Activated gamma-delta T cell treated with anti-CD3 and anti-CD28 coated beads, Interleukin-2, amount 50 U/mL, for 16 hours (primary cell): ENCODE results near the gene CNOT6.
"Not testable (repeated sequence)": the region's sequence is repeated elsewhere in the genome, so short reads cannot be mapped to it uniquely, and the experiment has no call there.

Experiments used
- DNase-seq: peaks from one replicate; pipeline ENCODE4 v3.0.0-alpha.2; 2020; ENCODE audit warnings: low read depth

CNOT6 gene

GRCh38 chr5:180519098-180519497 is 24.9 kb downstream of the CNOT6 start:
- DNase-seq, result no peak

- no peak for DNase-seq
Measured at GRCh38 chr5:180521101-180521500, 26.9 kb downstream of the CNOT6 start.

- DNase-seq, result no peak
Measured at GRCh38 chr5:180521591-180521990, 27.4 kb downstream of the CNOT6 start.

- DNase-seq, result no peak
Measured at GRCh38 chr5:180522330-180522729, 28.2 kb downstream of the CNOT6 start.

GRCh38 chr5:180523629-180524466 is 29.7 kb downstream of the CNOT6 start:
- no peak for DNase-seq

- DNase-seq, result no peak
Measured at GRCh38 chr5:180525399-180525798, 31.2 kb downstream of the CNOT6 start.

GRCh38 chr5:180526269-180526668 is 32.1 kb downstream of the CNOT6 start:
- DNase-seq, result no peak

GRCh38 chr5:180527659-180528058 is 33.5 kb downstream of the CNOT6 start:
- DNase-seq, result no peak

GRCh38 chr5:180531036-180531585 is 36.9 kb downstream of the CNOT6 start:
- not testable (repeated sequence) for DNase-seq

GRCh38 chr5:180532268-180532667 is 38.1 kb downstream of the CNOT6 start:
- no peak for DNase-seq

GRCh38 chr5:180533845-180534244 is 39.7 kb downstream of the CNOT6 start:
- DNase-seq, result no peak

- DNase-seq, result no peak
Measured at GRCh38 chr5:180535573-180535972, 41.4 kb downstream of the CNOT6 start.

GRCh38 chr5:180540050-180540694 is 46.0 kb downstream of the CNOT6 start:
- no peak for DNase-seq

- DNase-seq, result no peak
Measured at GRCh38 chr5:180541710-180542109, 47.5 kb downstream of the CNOT6 start.

GRCh38 chr5:180545248-180545647 is 51.1 kb downstream of the CNOT6 start:
- DNase-seq, result no peak

- no peak for DNase-seq
Measured at GRCh38 chr5:180548563-180548962, 54.4 kb downstream of the CNOT6 start.

GRCh38 chr5:180553530-180553929 is 59.4 kb downstream of the CNOT6 start:
- DNase-seq, result no peak

- no peak for DNase-seq
Measured at GRCh38 chr5:180555168-180555921, 61.2 kb downstream of the CNOT6 start.

GRCh38 chr5:180557217-180557809 is 63.1 kb downstream of the CNOT6 start:
- DNase-seq, result no peak

- no peak for DNase-seq
Measured at GRCh38 chr5:180558232-180558631, 64.1 kb downstream of the CNOT6 start.

- DNase-seq, result no peak
Measured at GRCh38 chr5:180563994-180564393, 69.8 kb downstream of the CNOT6 start.

GRCh38 chr5:180568914-180569313 is 74.7 kb downstream of the CNOT6 start:
- DNase-seq, result no peak
